D341Med (cell line): ENCODE data around the gene LMTK3.
"Not testable (repeated sequence)": the region's sequence is repeated elsewhere in the genome, so short reads cannot be mapped to it uniquely, and the experiment has no call there.

ENCODE experiments used
- DNase-seq: peaks from one replicate; pipeline ENCODE4 v3.0.0; 2012; ENCODE audit warnings: low spot score

LMTK3 gene

GRCh38 chr19:48538057-48538456 lies 26.4 kb upstream of the LMTK3 start:
- not testable (repeated sequence) for DNase-seq

DNA sequence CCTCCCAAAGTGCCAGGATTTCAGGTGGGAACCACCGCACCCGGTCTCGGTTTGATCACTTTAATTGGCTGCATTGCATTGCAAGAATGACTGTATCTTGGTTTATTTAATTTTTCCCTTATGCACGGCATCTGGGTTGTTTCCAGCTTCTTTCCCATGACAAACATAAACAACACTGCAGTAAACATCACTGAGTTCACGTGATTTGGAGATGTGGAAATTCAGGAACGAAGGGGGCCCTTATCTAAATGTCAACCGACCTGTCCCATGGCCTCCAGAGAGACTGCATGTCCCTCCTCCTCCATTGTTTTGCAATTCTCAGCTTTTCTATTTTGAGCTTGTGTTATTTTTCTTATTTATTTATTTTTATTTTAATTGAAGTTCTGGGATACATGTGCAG lies 25.9 kb upstream of the LMTK3 start:
- DNase-seq, result no peak

DNA sequence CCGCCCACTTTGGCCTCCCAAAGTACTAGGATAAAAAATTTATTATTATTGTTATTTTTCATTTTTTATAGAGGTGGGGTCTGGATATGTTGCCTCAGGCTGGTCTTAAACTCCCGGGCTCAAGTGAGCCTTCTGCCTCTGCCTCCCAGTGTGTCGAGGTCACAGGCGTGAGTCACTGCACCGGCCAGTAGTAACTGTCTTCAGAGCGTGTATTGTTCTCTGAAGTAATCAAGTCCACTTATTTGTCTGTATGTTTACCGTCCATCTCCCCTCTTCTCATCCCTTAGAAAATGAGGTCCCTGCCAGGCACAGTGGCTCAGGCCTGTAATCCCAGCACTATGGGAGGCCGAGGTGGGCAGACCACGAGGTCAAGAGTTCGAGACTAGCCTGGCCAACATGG lies 22.1 kb upstream of the LMTK3 start:
- no peak for DNase-seq

- no peak for DNase-seq
These were observed 19.1 kb upstream of the LMTK3 start for GRCh38 chr19:48530770-48531169.

DNA sequence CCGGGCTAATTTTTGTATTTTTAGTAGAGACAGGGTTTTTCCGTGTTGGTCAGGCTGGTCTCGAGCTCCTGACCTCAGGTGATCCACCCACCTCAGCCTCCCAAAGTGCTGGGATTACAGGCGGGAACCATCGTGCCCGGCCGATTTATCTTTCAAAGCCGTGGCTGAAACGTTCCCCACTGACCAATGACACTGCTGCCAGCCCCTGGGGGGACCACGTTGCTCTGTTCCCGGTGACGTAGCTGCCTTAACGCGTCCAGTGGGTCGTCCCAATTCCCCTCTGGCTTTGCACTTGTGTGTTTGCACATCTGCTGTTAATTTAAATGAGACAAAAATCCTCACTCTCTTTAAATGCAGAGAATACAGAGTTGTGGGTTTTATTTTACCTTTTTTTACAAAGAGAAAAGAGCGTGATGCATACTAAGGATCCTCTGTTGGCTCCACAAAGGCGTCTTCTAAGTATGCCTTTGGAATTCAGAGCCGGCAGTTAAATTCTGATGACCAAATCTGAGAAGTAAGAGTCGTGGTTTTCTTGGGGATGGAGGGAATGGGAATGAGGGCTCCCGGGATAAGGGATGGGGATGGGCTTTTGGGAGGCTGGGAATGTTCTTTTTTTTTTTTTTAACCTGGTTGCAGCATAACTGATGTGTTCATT lies 18.6 kb upstream of the LMTK3 start:
- DNase-seq, result no peak

- DNase-seq, result no peak
These were observed 17.5 kb upstream of the LMTK3 start for GRCh38 chr19:48529156-48529555.

DNA sequence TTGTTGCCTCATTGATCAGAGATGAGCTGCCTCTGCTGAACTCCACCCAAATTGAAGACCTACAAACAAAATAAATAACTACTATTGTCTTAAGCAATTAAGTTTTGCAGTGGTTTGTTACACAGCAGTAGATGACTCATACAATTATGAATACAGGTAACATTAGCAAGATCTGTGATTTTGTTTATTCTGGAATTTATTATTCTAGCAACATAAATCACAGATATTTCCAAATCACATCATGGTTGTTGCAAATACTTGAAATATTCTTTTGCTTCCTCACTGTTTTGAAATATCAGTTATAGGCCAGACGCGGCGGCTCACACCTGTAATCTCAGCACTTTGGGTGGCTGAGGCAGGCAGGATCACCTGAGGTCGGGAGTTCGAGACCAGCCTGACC lies 13.1 kb upstream of the LMTK3 start:
- no peak for DNase-seq

GRCh38 chr19:48524221-48524620 lies 12.6 kb upstream of the LMTK3 start:
- DNase-seq, result no peak

DNA sequence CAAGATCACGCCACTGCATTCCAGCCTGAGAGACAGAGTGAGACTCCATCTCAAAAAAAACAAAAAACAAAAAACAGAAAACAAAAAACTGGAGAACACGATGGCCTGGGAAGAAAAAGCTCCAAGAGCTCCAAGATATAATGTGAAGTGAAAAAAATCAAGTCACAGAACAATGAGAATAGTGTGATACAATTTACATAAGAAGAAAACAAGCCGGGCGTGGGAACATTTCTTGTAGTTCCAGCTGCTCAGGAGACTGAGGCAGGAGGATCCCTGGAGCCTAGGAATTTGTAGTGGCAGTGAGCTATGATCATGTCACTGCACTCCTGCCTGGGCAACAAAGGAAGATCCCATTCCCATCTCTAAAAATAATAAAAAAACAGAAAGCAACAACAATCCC lies 8.5 kb upstream of the LMTK3 start:
- DNase-seq, result no peak

GRCh38 chr19:48519426-48519825 lies 7.8 kb upstream of the LMTK3 start:
- DNase-seq, result not testable (repeated sequence)

DNA sequence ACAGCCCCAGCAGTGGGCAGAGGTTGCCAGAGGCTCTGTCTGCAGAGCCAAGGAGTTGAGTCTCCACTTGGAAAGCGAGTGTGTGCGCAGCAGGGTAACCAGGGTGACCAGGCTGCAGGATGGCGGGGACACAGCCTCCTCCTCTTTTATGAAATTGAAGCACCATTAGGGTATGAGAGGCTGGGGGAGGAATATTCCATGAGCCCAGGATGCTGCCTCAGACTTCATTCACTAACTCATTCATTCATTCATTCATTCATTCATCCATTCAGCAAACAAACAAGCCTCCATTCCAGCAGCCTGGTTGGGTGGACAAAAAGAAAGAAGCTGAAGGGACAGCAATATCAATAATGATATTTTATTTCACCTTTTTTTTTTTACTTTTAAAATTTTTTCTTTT lies 6.6 kb upstream of the LMTK3 start:
- no peak for DNase-seq

DNA sequence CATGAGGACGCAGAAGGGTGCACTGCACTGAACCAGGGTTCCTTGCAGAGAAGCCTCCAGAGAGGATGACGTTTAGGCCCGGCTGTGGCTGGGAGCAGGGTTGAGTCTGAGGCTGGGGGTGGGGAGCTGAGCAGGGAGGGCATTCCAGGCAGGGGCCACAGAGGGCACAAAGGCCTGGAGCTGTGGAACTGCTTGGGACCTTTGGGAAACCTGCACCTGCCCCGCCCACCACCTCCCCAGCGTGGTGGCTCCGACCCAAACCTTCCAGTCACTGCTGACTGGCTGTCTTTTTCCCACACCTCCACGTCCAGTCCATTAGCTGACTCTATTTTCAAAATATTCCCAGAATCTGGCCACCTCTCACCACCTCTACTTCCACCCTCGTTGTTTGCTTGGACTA lies 4.9 kb upstream of the LMTK3 start:
- DNase-seq, result no peak

GRCh38 chr19:48514123-48514458 lies 2.5 kb upstream of the LMTK3 start:
- no peak for DNase-seq

DNA sequence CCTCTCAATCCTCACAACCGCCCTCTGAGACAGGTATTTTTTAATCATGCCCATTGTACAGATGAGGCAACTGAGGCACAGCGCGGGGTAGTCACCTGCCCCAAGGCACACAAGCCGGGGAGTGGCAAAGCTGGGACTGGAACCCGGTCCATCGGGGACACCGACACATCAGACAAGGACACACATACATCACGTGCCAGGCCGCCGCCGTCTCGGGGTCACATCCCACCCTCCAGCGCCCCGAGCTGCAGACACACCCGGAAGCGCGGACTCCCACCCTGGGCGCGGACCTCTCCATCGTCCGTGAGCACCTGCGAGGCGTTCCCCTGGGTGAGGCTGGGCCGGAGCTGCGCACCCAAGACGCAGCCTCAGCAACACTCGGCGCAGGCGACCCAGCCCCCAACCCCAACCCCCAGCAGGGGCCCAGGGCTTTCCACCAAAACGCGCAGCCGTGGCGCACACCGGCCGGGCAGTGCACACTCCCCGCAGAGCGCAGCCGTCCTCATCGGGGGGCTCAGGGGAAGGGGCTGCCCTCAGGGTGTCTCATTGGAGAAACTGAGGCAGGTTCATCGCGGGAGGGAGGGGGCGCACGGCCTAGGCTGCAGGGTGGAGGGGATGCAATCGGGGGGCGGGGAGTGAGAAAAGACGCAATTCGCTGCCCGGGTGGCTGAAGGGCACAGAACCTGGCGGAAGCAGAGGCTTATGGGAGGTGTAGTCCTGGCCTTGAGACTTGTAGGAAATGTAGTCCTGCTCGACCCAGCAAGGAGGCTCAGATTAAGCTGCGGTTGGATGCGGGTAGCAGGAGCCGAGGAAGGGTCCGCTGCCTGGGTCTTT lies 1.9 kb upstream of the LMTK3 start:
- peak; percentile 89 for DNase-seq

DNA sequence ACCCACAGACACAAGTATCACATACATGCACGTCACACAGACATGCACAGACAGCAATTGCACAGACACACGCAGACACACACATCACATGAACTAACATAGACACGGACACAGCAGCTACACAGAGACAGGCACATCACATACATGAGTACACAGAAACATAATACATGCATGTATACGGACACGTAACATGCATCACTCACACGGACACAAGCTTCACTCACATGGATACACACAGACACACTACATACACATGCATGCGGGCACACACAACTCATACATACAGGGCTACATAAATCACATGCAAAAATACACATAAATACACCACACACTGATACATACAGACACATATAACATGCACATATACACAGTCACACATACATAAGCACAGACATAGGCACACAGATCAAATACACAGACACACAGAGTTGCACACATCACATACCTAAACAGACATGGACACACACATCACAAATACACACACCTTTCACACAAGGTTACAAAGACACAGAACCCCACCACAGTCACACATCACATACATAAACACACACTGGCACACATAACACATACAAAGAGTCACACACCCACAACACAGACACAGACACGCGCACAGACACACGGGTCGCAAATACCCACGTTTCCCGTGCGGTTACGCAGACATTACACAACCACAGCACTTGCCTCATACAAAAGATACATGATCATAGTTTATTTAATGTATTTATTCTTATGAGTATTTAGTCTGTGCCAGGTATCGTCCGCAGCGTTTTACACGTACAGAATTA lies 1.1 kb upstream of the LMTK3 start:
- DNase-seq, result no peak

GRCh38 chr19:48511321-48511731 lies 309 bp downstream of the LMTK3 start:
- no peak for DNase-seq

DNA sequence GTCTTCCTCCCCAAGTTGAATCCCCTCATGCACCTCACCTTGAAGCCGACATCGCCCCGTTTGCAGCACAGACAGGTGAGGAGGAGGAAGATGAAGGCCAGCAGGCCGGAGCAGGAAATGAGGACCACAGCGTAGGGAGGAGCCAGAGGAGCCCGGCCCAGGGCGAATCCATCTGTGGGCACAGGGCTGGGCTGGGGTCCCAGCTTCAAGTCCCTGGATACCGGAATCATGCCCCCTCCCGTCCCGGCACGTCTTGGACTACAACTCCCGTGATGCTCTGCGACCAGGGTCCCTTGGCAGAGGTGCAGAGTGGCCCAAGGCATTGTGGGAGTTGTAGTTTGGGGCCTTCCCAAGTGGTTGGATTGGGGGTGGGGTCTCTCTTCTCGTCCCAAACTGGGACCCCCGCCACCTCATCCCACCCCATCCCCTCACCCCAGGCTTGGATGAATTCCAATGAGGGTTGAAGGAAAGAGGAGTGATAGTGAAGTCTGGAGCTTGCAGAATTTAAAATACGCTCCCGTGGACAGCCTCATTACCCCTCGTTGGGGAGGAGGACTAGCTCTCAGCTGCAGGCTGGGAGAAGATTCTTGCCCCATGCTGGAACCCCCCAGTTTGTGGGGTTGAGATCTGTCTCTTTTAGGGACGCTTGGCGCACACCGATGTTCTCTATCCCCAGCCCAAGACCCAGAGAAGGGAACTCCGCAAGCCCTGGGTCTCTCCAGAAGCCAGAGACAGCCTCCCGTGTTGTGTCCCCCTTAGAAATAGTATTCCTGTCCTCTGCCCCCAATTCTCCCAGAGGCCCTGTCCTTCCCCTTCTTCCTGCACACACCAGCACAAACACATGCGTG lies 990 bp downstream of the LMTK3 start:
- peak; percentile 77 for DNase-seq

DNA sequence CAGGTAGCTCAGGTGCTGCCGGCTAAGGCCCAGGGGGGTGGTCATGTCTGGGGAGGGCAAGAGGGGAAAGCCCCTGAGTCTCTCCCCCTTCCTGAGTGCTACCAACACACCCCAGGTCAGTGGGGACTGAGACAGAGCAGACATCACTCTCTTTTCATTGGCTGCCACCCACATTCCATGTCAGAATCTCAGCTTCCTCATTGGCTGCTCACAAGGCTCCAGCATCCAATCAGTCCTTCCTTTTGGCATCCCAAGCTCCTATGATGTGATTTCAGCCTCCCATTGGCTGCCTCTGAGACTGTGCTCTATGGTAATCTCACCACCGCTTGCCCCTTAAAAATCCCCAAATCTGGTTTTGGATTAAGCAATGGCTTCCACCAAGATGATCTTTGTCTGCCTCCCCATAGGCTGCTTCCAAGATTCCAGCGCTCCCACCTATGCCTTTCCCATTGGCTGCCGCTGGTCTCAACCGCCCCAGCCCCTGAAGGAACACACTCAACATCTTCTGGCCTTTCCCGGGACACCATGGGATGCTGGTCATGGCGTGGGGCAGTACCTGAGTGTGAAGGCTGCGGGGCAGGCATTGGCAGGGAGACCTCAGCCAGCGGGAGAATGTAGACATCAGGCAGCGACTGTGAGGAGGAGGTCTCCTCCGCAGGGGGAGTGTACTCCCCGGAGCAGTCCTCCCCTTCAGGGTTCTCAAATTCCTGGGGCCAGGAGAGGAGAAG lies 2.0 kb downstream of the LMTK3 start:
- DNase-seq, result no peak

DNA sequence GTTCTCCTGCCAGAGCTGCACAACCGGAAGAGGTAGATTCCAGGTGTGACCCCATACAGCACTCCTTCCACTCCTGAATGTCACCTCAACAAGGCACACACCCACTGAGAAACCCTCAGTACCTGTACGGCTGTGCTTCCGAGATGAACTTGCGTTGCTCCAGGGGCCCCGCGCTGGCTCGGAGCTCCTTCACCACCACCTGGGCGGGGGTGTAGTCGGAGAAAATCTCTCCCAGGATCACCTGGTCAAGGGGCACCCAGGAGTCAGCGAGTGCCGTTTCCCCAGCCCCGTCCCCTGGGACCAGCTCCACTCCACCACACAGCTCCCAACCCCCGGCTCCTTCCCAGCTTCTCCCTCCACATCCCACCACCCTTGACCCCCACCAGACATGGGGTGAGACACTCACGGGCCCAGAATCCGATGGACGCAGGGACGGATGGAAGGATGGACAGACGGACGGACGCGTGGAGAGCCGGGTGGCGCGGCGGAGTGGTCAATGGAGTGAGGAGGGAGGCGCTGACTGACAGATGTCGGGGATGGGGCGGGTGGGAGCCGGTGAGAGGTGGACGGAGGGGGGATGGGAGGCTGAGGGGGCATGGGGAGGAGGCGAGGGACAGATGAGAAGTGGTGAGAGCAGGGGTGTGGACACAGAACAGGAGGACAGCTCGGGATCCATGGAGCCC lies 2.8 kb downstream of the LMTK3 start:
- no peak for DNase-seq

DNA sequence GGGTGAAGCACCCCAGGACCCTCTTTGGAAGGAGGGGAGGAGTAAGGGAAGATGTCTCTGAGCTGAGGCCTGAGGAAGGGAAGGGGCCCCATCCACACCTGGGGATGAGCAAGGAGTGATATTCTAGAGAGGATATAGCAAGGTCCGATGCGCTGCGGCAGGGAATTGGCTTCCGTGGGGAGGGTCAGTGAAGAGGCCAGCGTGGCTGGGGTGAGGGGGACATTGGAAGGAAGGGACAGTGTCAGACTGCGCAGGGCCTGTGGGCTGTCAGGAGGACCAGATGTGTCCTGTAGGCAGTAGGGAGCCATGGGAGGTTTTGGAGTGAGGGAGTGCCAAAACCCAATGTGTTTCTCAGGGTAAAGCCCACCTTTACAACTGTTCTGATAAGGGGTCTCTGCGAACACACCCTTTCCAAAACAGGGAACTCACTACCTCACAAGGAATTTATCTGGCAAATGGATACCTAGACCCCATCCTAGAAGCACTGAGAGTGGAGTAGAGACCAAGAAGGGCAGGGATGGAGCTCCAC lies 3.7 kb downstream of the LMTK3 start:
- no peak for DNase-seq
